Measurements from ENCODE around the gene GPC5. TPM values are rescaled to one million over a fixed set of nuclear protein-coding genes. Genes with fewer than 3 reads are reported as not detected.

The GPC5 gene
- total RNA-seq, 2 donors from 2014 or later = 0.22 to 0.51 TPM

- H3K27me3 ChIP-seq (ENCODE audit: control insufficient read depth, insufficient read depth, low read length, poor library complexity, severe bottlenecking) = no peaks in the 10 kb centered on the region
- H3K4me1 ChIP-seq (ENCODE audit: control insufficient read depth, insufficient read depth, low read length) = no peaks in the 10 kb centered on the region
- Mint-ChIP-seq H3K27ac (no peak overlapping the region), H3K27me3 (ENCODE audit: insufficient read depth) (no peaks in the 10 kb centered on the region), H3K4me3 (no peak overlapping the region), H3K4me1 (no peaks in the 10 kb centered on the region), H3K36me3 (ENCODE audit: low read depth) (no peaks in the 10 kb centered on the region), H3K9me3 (no peaks in the 10 kb centered on the region)
- no peak overlapping the region for H3K27ac ChIP-seq (ENCODE audit: low read depth, low read length)
- no peak for DNase-seq
- no peaks in the 10 kb centered on the region for H3K36me3 ChIP-seq (ENCODE audit: control insufficient read depth, insufficient read depth, low read length)
- H3K4me3 ChIP-seq (ENCODE audit: low read length) = no peak overlapping the region
- no peaks in the 10 kb centered on the region for H3K9me3 ChIP-seq (ENCODE audit: control insufficient read depth, low read length)
- no peak for TF ChIP-seq CTCF (conservative IDR thresholded peaks at IDR 0.05)
- H3K9ac ChIP-seq (ENCODE audit: extremely low read depth, low read length, poor library complexity, severe bottlenecking) = no peak overlapping the region
- no CpG with 5 or more reads among the region's 1 CpG for WGBS, 2 experiments (ENCODE audit: insufficient coverage in 1 of 2, insufficient read length in 1 of 2)
Measured at GRCh38 chr13:92172191-92172590, 773.8 kb downstream of the GPC5 start.

GRCh38 chr13:92173254-92173653 is 774.8 kb downstream of the GPC5 start:
- Histone ChIP-seq H3K9ac (ENCODE audit: extremely low read depth, low read length, poor library complexity, severe bottlenecking) (no peak overlapping the region), H3K4me1 (ENCODE audit: control insufficient read depth, insufficient read depth, low read length) (no peaks in the 10 kb centered on the region), H3K27me3 (ENCODE audit: control insufficient read depth, insufficient read depth, low read length, poor library complexity, severe bottlenecking) (no peaks in the 10 kb centered on the region), H3K4me3 (ENCODE audit: low read length) (no peak overlapping the region), H3K9me3 (ENCODE audit: control insufficient read depth, low read length) (no peaks in the 10 kb centered on the region), H3K27ac (ENCODE audit: low read depth, low read length) (no peak overlapping the region), H3K36me3 (ENCODE audit: control insufficient read depth, insufficient read depth, low read length) (no peaks in the 10 kb centered on the region)
- TF ChIP-seq CTCF (conservative IDR thresholded peaks at IDR 0.05) = no peak
- H3K27ac Mint-ChIP-seq = no peak overlapping the region
- H3K9me3 Mint-ChIP-seq = no peaks in the 10 kb centered on the region
- H3K27me3 Mint-ChIP-seq (ENCODE audit: insufficient read depth) = no peaks in the 10 kb centered on the region
- DNase-seq = no peak
- H3K4me3 Mint-ChIP-seq = no peak overlapping the region
- no peaks in the 10 kb centered on the region for H3K36me3 Mint-ChIP-seq (ENCODE audit: low read depth)
- 80 to 97% methylated on average over 1 to 2 of the region's 2 CpGs for WGBS, 2 experiments (ENCODE audit: insufficient coverage in 1 of 2, insufficient read length in 1 of 2)
- no peaks in the 10 kb centered on the region for H3K4me1 Mint-ChIP-seq

GRCh38 chr13:92175330-92175729 is 776.9 kb downstream of the GPC5 start:
- TF ChIP-seq CTCF (conservative IDR thresholded peaks at IDR 0.05) = peak; percentile 78
- peak; percentile 51 for DNase-seq
- H3K4me3 ChIP-seq (ENCODE audit: low read length) = no peak overlapping the region
- H3K9me3 ChIP-seq (ENCODE audit: control insufficient read depth, low read length) = no peaks in the 10 kb centered on the region
- H3K4me1 ChIP-seq (ENCODE audit: control insufficient read depth, insufficient read depth, low read length) = no peaks in the 10 kb centered on the region
- 44 to 75% methylated on average over 1 to 4 of the region's 4 CpGs for WGBS, 2 experiments (ENCODE audit: insufficient coverage in 1 of 2, insufficient read length in 1 of 2)
- no peaks in the 10 kb centered on the region for H3K9me3 Mint-ChIP-seq
- no peaks in the 10 kb centered on the region for H3K36me3 Mint-ChIP-seq (ENCODE audit: low read depth)
- H3K36me3 ChIP-seq (ENCODE audit: control insufficient read depth, insufficient read depth, low read length) = no peaks in the 10 kb centered on the region
- no peaks in the 10 kb centered on the region for H3K27me3 ChIP-seq (ENCODE audit: control insufficient read depth, insufficient read depth, low read length, poor library complexity, severe bottlenecking)
- H3K27ac Mint-ChIP-seq = no peak overlapping the region
- H3K9ac ChIP-seq (ENCODE audit: extremely low read depth, low read length, poor library complexity, severe bottlenecking) = no peak overlapping the region
- H3K27me3 Mint-ChIP-seq (ENCODE audit: insufficient read depth) = no peaks in the 10 kb centered on the region
- no peak overlapping the region for H3K4me3 Mint-ChIP-seq
- H3K27ac ChIP-seq (ENCODE audit: low read depth, low read length) = no peak overlapping the region
- H3K4me1 Mint-ChIP-seq = no peaks in the 10 kb centered on the region
